ENCODE results near the gene C1QTNF1. TPM values are rescaled to one million over a fixed set of nuclear protein-coding genes. Genes with fewer than 3 reads are reported as not detected.

C1QTNF1 gene
- total RNA-seq, 2 experiments from 2014 or later = not detected

DNA sequence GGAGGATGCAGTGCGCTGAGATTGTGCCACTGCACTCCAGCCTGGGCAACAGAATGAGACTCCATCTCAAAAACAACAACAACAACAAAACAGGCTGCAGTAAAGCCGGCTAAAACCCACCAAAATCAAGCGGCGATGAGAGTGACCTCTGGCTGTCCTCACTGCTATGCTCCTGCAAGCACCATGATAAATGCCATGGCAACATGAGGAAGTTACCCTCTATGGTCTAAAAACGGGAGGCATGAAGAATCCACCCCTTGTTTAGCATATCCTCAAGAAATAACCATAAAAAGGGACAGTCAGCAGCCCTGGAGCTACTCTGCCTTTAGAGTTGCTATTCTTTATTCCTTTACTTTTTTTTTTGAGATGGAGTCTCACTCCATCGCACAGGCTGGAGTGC lies 35.8 kb upstream of the C1QTNF1 start:
- no peaks in the 10 kb centered on the region for H3K9me3 ChIP-seq (ENCODE audit: low read length)
- no peaks in the 10 kb centered on the region for H3K79me2 ChIP-seq (ENCODE audit: insufficient read depth, low read depth, low read length)
- H3K4me2 ChIP-seq (ENCODE audit: low read length) = no peak overlapping the region
- H3K36me3 ChIP-seq (ENCODE audit: insufficient read depth, low read length) = peaks cover 37% of the 10 kb centered on the region
- ChIA-PET CTCF (ENCODE audit: unreplicated experiment) (interaction anchor here (0.6 kb wide), 1 partner anchor 34 kb away, joined by 3 read pairs; no protein-coding TSS in a partner anchor), POLR2A (no interaction called here)
- peaks cover 16% of the 10 kb centered on the region for H3K4me1 ChIP-seq (ENCODE audit: insufficient read depth, low read length, poor library complexity, severe bottlenecking)
- H3K27ac ChIP-seq (ENCODE audit: low read depth, low read length, poor library complexity, severe bottlenecking) = no peak overlapping the region
- intact Hi-C loops (cut with micrococcal nuclease; ENCODE audit: unreplicated experiment) = no loop called here
- no peak overlapping the region for H3K4me3 ChIP-seq (ENCODE audit: low read depth, low read length, poor library complexity, severe bottlenecking)
- no TSS peak for BruUV-seq (replicated peaks)
- peaks cover 4% of the 10 kb centered on the region; the same call in 1 of the 2 replicates for H4K20me1 ChIP-seq (ENCODE audit: insufficient read depth, low read length)
- no peaks in the 10 kb centered on the region for H3K9me2 ChIP-seq (ENCODE audit: insufficient read depth, low read length)
- DNase-seq (ENCODE audit: low spot score) = no peak
- TF ChIP-seq EZH2phosphoT487 (IDR thresholded peaks at IDR 0.05; ENCODE audit: borderline replicate concordance, low read depth, low read length) = no peak
- TF ChIP-seq, protein P1, sequence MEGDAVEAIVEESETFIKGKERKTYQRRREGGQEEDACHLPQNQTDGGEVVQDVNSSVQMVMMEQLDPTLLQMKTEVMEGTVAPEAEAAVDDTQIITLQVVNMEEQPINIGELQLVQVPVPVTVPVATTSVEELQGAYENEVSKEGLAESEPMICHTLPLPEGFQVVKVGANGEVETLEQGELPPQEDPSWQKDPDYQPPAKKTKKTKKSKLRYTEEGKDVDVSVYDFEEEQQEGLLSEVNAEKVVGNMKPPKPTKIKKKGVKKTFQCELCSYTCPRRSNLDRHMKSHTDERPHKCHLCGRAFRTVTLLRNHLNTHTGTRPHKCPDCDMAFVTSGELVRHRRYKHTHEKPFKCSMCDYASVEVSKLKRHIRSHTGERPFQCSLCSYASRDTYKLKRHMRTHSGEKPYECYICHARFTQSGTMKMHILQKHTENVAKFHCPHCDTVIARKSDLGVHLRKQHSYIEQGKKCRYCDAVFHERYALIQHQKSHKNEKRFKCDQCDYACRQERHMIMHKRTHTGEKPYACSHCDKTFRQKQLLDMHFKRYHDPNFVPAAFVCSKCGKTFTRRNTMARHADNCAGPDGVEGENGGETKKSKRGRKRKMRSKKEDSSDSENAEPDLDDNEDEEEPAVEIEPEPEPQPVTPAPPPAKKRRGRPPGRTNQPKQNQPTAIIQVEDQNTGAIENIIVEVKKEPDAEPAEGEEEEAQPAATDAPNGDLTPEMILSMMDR (conservative IDR thresholded peaks at IDR 0.05; ENCODE audit: low read length) = no peak
- H2AFZ ChIP-seq (ENCODE audit: low read length) = no peak overlapping the region

DNA sequence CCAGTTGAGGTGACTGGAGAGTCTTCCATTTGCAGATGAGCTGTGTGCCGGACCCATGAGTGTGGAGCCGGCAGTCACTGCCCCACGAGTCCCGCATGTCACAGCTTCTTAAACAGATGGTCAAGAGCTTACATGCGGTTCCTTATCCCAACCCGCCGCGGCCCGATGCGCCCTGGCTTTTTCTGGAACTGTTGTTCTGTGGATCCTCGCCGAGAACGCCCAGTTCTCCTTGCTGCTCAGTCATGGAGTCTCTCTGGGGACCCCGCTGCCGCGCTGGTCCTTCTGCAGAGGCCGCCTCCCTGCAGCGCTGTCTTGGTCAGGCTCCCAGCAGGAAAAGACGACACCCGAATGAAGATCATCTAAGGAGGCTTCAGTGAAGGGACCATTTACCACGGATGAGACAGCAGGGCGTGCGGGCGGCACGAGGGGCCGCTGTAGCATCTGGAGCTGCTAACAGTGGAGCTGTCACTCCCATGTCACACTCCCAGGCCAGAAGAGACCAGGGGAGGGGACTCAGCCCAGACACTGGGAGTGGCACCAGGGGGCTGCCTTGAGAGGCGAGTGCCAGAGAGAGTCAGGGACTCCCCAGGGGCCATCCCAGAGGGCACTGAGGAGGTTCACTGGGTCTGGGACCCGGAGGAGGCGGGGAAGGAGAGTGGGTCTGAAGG lies 33.5 kb upstream of the C1QTNF1 start:
- H3K27ac ChIP-seq (ENCODE audit: low read depth, low read length, poor library complexity, severe bottlenecking) = no peak overlapping the region
- ChIA-PET CTCF (ENCODE audit: unreplicated experiment) (no interaction called here), POLR2A (interaction anchor here (0.6 kb wide), 1 partner anchor 36 kb away, joined by 3 read pairs; no protein-coding TSS in a partner anchor)
- peaks cover 16% of the 10 kb centered on the region for H3K4me1 ChIP-seq (ENCODE audit: insufficient read depth, low read length, poor library complexity, severe bottlenecking)
- H2AFZ ChIP-seq (ENCODE audit: low read length) = no peak overlapping the region
- no peaks in the 10 kb centered on the region for H3K9me2 ChIP-seq (ENCODE audit: insufficient read depth, low read length)
- no peaks in the 10 kb centered on the region for H3K79me2 ChIP-seq (ENCODE audit: insufficient read depth, low read depth, low read length)
- H3K9me3 ChIP-seq (ENCODE audit: low read length) = no peaks in the 10 kb centered on the region
- H3K4me3 ChIP-seq (ENCODE audit: low read depth, low read length, poor library complexity, severe bottlenecking) = no peak overlapping the region
- DNase-seq (ENCODE audit: low spot score) = no peak
- H3K4me2 ChIP-seq (ENCODE audit: low read length) = no peak overlapping the region
- no peak for TF ChIP-seq EZH2phosphoT487 (IDR thresholded peaks at IDR 0.05; ENCODE audit: borderline replicate concordance, low read depth, low read length)
- TF ChIP-seq, protein P1 (conservative IDR thresholded peaks at IDR 0.05; ENCODE audit: low read length) = no peak
- peaks cover 4% of the 10 kb centered on the region; the same call in 1 of the 2 replicates for H4K20me1 ChIP-seq (ENCODE audit: insufficient read depth, low read length)
- H3K36me3 ChIP-seq (ENCODE audit: insufficient read depth, low read length) = peaks cover 60% of the 10 kb centered on the region
- intact Hi-C loops (cut with micrococcal nuclease; ENCODE audit: unreplicated experiment) = loop anchor here (5.0 kb wide), 1 partner anchor 52 kb away; no protein-coding TSS in a partner anchor
- no TSS peak for BruUV-seq (replicated peaks)
